ENCODE results near the gene KDM2B. TPM values are rescaled to one million over a fixed set of nuclear protein-coding genes. Genes with fewer than 3 reads are reported as not detected.

Gene KDM2B
- total and polyA plus RNA-seq, 2 donors (not counting 3 experiments of a cell fraction or from before 2014, with no cell fraction given): 26.8 to 37.3 TPM

- POLR2A ChIA-PET: no interaction called here
- Histone ChIP-seq H3K4me3 (replicated peaks in 1 of 3; ENCODE audit: insufficient read depth in 1 of 3, low read depth in 1 of 3, low read length in 3 of 3) (no peak overlapping the region), H2AFZ (ENCODE audit: low read depth, low read length) (no peak overlapping the region), H3K9ac (replicated peaks; ENCODE audit: extremely low read depth, insufficient read depth, low read length) (no peak overlapping the region), H3K27me3 (ENCODE audit: control insufficient read depth in 2 of 2, insufficient read depth in 2 of 2, low read length in 2 of 2) (no peaks in the 10 kb centered on the region), H3K9me3 (replicated peaks; ENCODE audit: control insufficient read depth, insufficient read depth, low read length) (no peaks in the 10 kb centered on the region), H3K27ac (ENCODE audit: insufficient read depth, low read depth, low read length) (no peak overlapping the region), H3K36me3 (ENCODE audit: control insufficient read depth in 2 of 2, extremely low read depth in 1 of 2, insufficient read depth in 2 of 2, low read length in 2 of 2) (peaks cover 0 to 2% of the 10 kb centered on the region in 2 experiments), H3K4me1 (ENCODE audit: control insufficient read depth, extremely low read depth, insufficient read depth, low read length) (no peaks in the 10 kb centered on the region), H4K20me1 (replicated peaks; ENCODE audit: control insufficient read depth, extremely low read depth, insufficient read depth, low read length) (no peaks in the 10 kb centered on the region), H3K79me2 (ENCODE audit: control insufficient read depth, insufficient read depth, low read length) (no peaks in the 10 kb centered on the region), H3K4me2 (ENCODE audit: insufficient read depth, low read length) (no peak overlapping the region), H3K9me1 (replicated peaks; ENCODE audit: control insufficient read depth, extremely low read depth, insufficient read depth, low read length) (no peaks in the 10 kb centered on the region)
- TF ChIP-seq FOS (IDR thresholded peaks at IDR 0.05; ENCODE audit: borderline replicate concordance, insufficient read depth, low read length) (no peak), EZH2 (IDR thresholded peaks at IDR 0.05; ENCODE audit: borderline replicate concordance, low read depth, low read length, severe bottlenecking) (no peak), GATA2 (IDR thresholded peaks at IDR 0.05; ENCODE audit: insufficient read depth, insufficient read length, low read depth, low read length) (no peak), MAX (IDR thresholded peaks at IDR 0.05; ENCODE audit: insufficient read depth, insufficient read length) (no peak), MYC (IDR thresholded peaks at IDR 0.05; ENCODE audit: low read depth, low read length) (no peak), JUN (IDR thresholded peaks at IDR 0.05; ENCODE audit: borderline replicate concordance, insufficient read depth, insufficient read length, low read depth) (no peak), POLR2AphosphoS5 (IDR thresholded peaks at IDR 0.05; ENCODE audit: insufficient read depth, low read depth, low read length) (no peak), POLR2A (IDR thresholded peaks at IDR 0.05; ENCODE audit: low read depth, low read length) (no peak)
- dilution Hi-C loops (cut with MboI; ENCODE audit: extremely low pct_ligation_motif_present, low sequenced_read_pairs): no loop called here
- no peak for FAIRE-seq
- DNase-seq (ENCODE audit: low read depth, low spot score): no peak
- intact Hi-C loops (cut with micrococcal nuclease): no loop called here
- no TSS peak for BruUV-seq (replicated peaks)
- CTCF ChIA-PET: interaction anchor here (0.9 kb wide), 1 partner anchor 21 kb away, joined by 3 read pairs; no protein-coding TSS in a partner anchor
Measured at GRCh38 chr12:121520586-121521086, 60.2 kb downstream of the KDM2B start.

GRCh38 chr12:121520119-121520518 is 60.7 kb downstream of the KDM2B start:
- peaks cover 0 to 2% of the 10 kb centered on the region in 2 experiments for H3K36me3 ChIP-seq (ENCODE audit: control insufficient read depth in 2 of 2, extremely low read depth in 1 of 2, insufficient read depth in 2 of 2, low read length in 2 of 2)
- H2AFZ ChIP-seq (ENCODE audit: low read depth, low read length): no peak overlapping the region
- no peak overlapping the region for H3K9ac ChIP-seq (replicated peaks; ENCODE audit: extremely low read depth, insufficient read depth, low read length)
- DNase-seq (ENCODE audit: low read depth, low spot score): no peak
- H3K4me2 ChIP-seq (ENCODE audit: insufficient read depth, low read length): no peak overlapping the region
- TF ChIP-seq MAX (IDR thresholded peaks at IDR 0.05; ENCODE audit: insufficient read depth, insufficient read length): no peak
- TF ChIP-seq CTCF (IDR thresholded peaks at IDR 0.05; ENCODE audit: extremely low read depth in 1 of 2, insufficient read depth in 1 of 2, low read depth in 1 of 2, low read length in 2 of 2): no peak
- TF ChIP-seq EZH2 (IDR thresholded peaks at IDR 0.05; ENCODE audit: borderline replicate concordance, low read depth, low read length, severe bottlenecking): no peak
- TF ChIP-seq MYC (IDR thresholded peaks at IDR 0.05; ENCODE audit: low read depth, low read length): no peak
- no peak for TF ChIP-seq POLR2A (IDR thresholded peaks at IDR 0.05; ENCODE audit: low read depth, low read length)
- no peak for TF ChIP-seq POLR2AphosphoS5 (IDR thresholded peaks at IDR 0.05; ENCODE audit: insufficient read depth, low read depth, low read length)
- no peak for TF ChIP-seq FOS (IDR thresholded peaks at IDR 0.05; ENCODE audit: borderline replicate concordance, insufficient read depth, low read length)
- TF ChIP-seq JUN (IDR thresholded peaks at IDR 0.05; ENCODE audit: borderline replicate concordance, insufficient read depth, insufficient read length, low read depth): no peak
- no peak for TF ChIP-seq GATA2 (IDR thresholded peaks at IDR 0.05; ENCODE audit: insufficient read depth, insufficient read length, low read depth, low read length)
- H3K9me3 ChIP-seq (replicated peaks; ENCODE audit: control insufficient read depth, insufficient read depth, low read length): no peaks in the 10 kb centered on the region
- no peaks in the 10 kb centered on the region for H4K20me1 ChIP-seq (replicated peaks; ENCODE audit: control insufficient read depth, extremely low read depth, insufficient read depth, low read length)
- FAIRE-seq: no peak
- H3K9me1 ChIP-seq (replicated peaks; ENCODE audit: control insufficient read depth, extremely low read depth, insufficient read depth, low read length): no peaks in the 10 kb centered on the region
- dilution Hi-C loops (cut with MboI; ENCODE audit: extremely low pct_ligation_motif_present, low sequenced_read_pairs): no loop called here
- H3K4me1 ChIP-seq (ENCODE audit: control insufficient read depth, extremely low read depth, insufficient read depth, low read length): no peaks in the 10 kb centered on the region
- no TSS peak for BruUV-seq (replicated peaks)
- H3K4me3 ChIP-seq (replicated peaks in 1 of 3; ENCODE audit: insufficient read depth in 1 of 3, low read depth in 1 of 3, low read length in 3 of 3): no peak overlapping the region
- ChIA-PET CTCF (no interaction called here), POLR2A (no interaction called here)
- H3K79me2 ChIP-seq (ENCODE audit: control insufficient read depth, insufficient read depth, low read length): no peaks in the 10 kb centered on the region
- intact Hi-C loops (cut with micrococcal nuclease): no loop called here
- no peak overlapping the region for H3K27ac ChIP-seq (ENCODE audit: insufficient read depth, low read depth, low read length)
- H3K27me3 ChIP-seq (ENCODE audit: control insufficient read depth in 2 of 2, insufficient read depth in 2 of 2, low read length in 2 of 2): no peaks in the 10 kb centered on the region
